H1 (cell line): ENCODE measurements around the gene ZNRF3.

Source experiments
- EP300 ChIP-seq, 2 experiments: IDR thresholded peaks; 1 replicate in 1 of 2; 2 replicates in 1 of 2; pipeline ENCODE4 v1.6.1; 2011 to 2012; ENCODE audit warnings: low read depth in 2 of 2, low read length in 2 of 2, mild to moderate bottlenecking in 2 of 2, borderline replicate concordance in 1 of 2, inconsistent platforms in 1 of 2, moderate library complexity in 1 of 2
- RFX5 ChIP-seq: IDR thresholded peaks from 2 replicates; pipeline ENCODE4 v1.6.1; 2011; ENCODE audit warnings: low read depth, low read length, improper control_type of control experiment, borderline replicate concordance
- TAF7 ChIP-seq: optimal IDR thresholded peaks from 2 replicates; pipeline ENCODE3; 2011; ENCODE audit warnings: low read depth, mild to moderate bottlenecking, inconsistent platforms, low read length, moderate library complexity, borderline replicate concordance
- TBP ChIP-seq: IDR thresholded peaks from 2 replicates; pipeline ENCODE4 v1.6.1; 2011; ENCODE audit warnings: low read depth, low read length, improper control_type of control experiment
- TF ChIP-seq, protein P1 (sequence below), 3 experiments: IDR thresholded peaks; 1 replicate in 2 of 3; 2 replicates in 1 of 3; pipeline versions ENCODE4 v1.5.1 to v1.6.1; 2011; ENCODE audit warnings: low read length in 3 of 3, mild to moderate bottlenecking in 3 of 3, inconsistent platforms in 2 of 3, low read depth in 1 of 3, moderate library complexity in 1 of 3; ENCODE audit not compliant: insufficient read depth in 1 of 3; ENCODE audit errors: control extremely low read depth in 1 of 3

- TF ChIP-seq TBP (no peak), EP300 (IDR thresholded peaks at IDR 0.05; ENCODE audit: borderline replicate concordance in 1 of 2, low read depth in 2 of 2, low read length in 2 of 2) (no peak), RFX5 (no peak), TAF7 (no peak)
- TF ChIP-seq, protein P1, sequence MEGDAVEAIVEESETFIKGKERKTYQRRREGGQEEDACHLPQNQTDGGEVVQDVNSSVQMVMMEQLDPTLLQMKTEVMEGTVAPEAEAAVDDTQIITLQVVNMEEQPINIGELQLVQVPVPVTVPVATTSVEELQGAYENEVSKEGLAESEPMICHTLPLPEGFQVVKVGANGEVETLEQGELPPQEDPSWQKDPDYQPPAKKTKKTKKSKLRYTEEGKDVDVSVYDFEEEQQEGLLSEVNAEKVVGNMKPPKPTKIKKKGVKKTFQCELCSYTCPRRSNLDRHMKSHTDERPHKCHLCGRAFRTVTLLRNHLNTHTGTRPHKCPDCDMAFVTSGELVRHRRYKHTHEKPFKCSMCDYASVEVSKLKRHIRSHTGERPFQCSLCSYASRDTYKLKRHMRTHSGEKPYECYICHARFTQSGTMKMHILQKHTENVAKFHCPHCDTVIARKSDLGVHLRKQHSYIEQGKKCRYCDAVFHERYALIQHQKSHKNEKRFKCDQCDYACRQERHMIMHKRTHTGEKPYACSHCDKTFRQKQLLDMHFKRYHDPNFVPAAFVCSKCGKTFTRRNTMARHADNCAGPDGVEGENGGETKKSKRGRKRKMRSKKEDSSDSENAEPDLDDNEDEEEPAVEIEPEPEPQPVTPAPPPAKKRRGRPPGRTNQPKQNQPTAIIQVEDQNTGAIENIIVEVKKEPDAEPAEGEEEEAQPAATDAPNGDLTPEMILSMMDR (IDR thresholded peaks at IDR 0.05; ENCODE audit: control extremely low read depth in 1 of 3, insufficient read depth in 1 of 3, low read depth in 1 of 3, low read length in 3 of 3): no peak
Observed at GRCh38 chr22:29050457-29050856, 167.1 kb downstream of the ZNRF3 start.
